CD8-positive, alpha-beta memory T cell (primary cell): ENCODE data around the gene TSPAN31. TPM values are rescaled to one million over a fixed set of nuclear protein-coding genes. Genes with fewer than 3 reads are reported as not detected.
"Not testable (repeated sequence)": the region's sequence is repeated elsewhere in the genome, so short reads cannot be mapped to it uniquely, and the experiment has no call there.

Source experiments
- CTCF ChIA-PET: fragments of 350-600 bp; sonication (Branson Sonifier 250); formaldehyde crosslinking; loops from one replicate; lab custom pipeline; 2021; ENCODE audit warnings: antibody characterized with exemption; lab: Charles Lee
- POLR2A ChIA-PET: fragments of 350-600 bp; sonication (Branson Sonifier 250); formaldehyde crosslinking; loops from one replicate; lab custom pipeline; 2021; ENCODE audit warnings: antibody characterized with exemption; lab: Charles Lee
- DNase-seq, 5 donors: peaks; one replicate each; pipeline versions ENCODE4 v3.0.0 to v3.0.0-alpha.2; 2020 to 2022; ENCODE audit warnings: mixed read lengths in 1 of 5
- H3K27ac ChIP-seq: one replicate; pipeline ENCODE4 v1.7.0; 2013; ENCODE audit warnings: low read depth, mild to moderate bottlenecking, low read length, moderate library complexity
- H3K27me3 ChIP-seq: 2 replicates; pipeline ENCODE4 v1.7.0; 2013; ENCODE audit warnings: low read length, mild to moderate bottlenecking; ENCODE audit not compliant: insufficient read depth, poor library complexity, severe bottlenecking
- H3K36me3 ChIP-seq: 2 replicates; pipeline ENCODE4 v1.7.0; 2013; ENCODE audit warnings: mild to moderate bottlenecking, low read length, moderate library complexity; ENCODE audit not compliant: insufficient read depth
- H3K4me1 ChIP-seq: 2 replicates; pipeline ENCODE4 v1.7.0; 2013; ENCODE audit warnings: mild to moderate bottlenecking, low read length, moderate library complexity; ENCODE audit not compliant: insufficient read depth
- H3K4me3 ChIP-seq: 2 replicates; pipeline ENCODE4 v1.7.0; 2013; ENCODE audit warnings: mild to moderate bottlenecking, low read length
- H3K9me3 ChIP-seq: 2 replicates; pipeline ENCODE4 v1.7.0; 2013; ENCODE audit warnings: mild to moderate bottlenecking, low read length
- H3K27ac Mint-ChIP-seq, 8 donors: one replicate each; pipeline ENCODE4 v1.8.0; 2020 to 2021; ENCODE audit warnings: mixed read lengths in 8 of 8, mild to moderate bottlenecking in 6 of 8, inconsistent platforms in 3 of 8, moderate library complexity in 3 of 8
- H3K27me3 Mint-ChIP-seq, 2 donors: one replicate each; pipeline ENCODE4 v1.8.0; 2020 to 2021; ENCODE audit warnings: mixed read lengths in 2 of 2, mild to moderate bottlenecking in 1 of 2, moderate library complexity in 1 of 2
- H3K36me3 Mint-ChIP-seq, 3 donors: one replicate each; pipeline ENCODE4 v1.8.0; 2020 to 2021; ENCODE audit warnings: mixed read lengths in 3 of 3, inconsistent platforms in 1 of 3, mild to moderate bottlenecking in 1 of 3
- H3K4me1 Mint-ChIP-seq, 3 donors: one replicate each; pipeline ENCODE4 v1.8.0; 2020 to 2021; ENCODE audit warnings: mixed read lengths in 3 of 3, inconsistent platforms in 1 of 3, mild to moderate bottlenecking in 1 of 3
- H3K4me3 Mint-ChIP-seq, 7 donors: one replicate each; pipeline ENCODE4 v1.8.0; 2020 to 2021; ENCODE audit warnings: mixed read lengths in 7 of 7, mild to moderate bottlenecking in 6 of 7, moderate library complexity in 4 of 7, inconsistent platforms in 2 of 7
- H3K9me3 Mint-ChIP-seq, 5 donors: one replicate each; pipeline ENCODE4 v1.8.0; 2020 to 2022; ENCODE audit warnings: mixed read lengths in 5 of 5, mild to moderate bottlenecking in 3 of 5, moderate library complexity in 2 of 5, inconsistent platforms in 1 of 5
- polyA plus RNA-seq: library from polyadenylated mRNA; unstranded; fragments of 300-500 nt; fragmentation: Illumina TruSeq; gene quantifications from one replicate; pipeline ENCODE4 v1.2.3, GENCODE V29; 2021
- total RNA-seq, 2 experiments: library from RNA; stranded (reverse); gene quantifications; one replicate each; pipeline ENCODE4 v1.2.3, GENCODE V29; 2021

TSPAN31 gene
- total and polyA plus RNA-seq, 3 experiments from 2014 or later, result 12.0 to 46.9 (median 13.0) TPM

DNA sequence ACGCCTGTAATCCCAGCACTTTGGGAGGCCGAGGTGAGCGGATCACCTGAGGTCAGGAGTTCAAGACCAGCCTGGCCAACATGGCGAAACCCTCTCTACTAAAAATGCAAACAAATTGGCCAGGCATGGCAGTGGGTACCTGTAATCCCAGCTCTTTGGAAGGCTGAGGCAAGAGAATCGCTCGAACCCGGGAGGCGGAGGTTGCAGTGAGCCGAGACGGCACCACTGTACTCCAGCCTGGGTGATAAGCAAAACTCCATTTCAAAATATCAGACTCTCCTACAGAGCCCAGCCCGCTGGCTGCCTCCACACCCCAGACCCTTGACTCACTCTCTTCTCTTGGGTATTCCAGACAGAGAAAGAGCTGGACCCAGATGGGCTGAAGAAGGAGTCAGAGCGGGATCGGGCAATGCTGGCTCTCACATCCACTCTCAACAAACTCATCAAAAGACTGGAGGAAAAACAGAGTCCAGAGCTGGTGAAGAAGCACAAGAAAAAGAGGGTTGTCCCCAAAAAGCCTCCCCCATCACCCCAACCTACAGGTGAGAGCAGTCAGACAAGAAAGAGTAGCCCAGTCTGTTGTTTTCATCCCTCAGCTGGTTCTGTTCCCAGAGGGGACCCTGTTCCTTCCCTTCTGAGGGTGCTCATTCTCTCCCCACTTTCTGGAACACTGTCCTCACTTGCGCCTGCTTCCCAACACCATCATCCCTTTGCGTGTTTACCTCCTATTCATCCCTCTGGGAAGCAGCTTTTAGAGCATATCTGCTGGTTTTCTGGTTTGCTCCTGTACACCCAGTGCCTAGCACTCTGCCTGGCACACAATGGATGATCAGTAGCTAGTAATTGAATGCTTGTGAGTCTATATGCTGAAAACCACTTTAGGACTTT, 26.0 kb upstream of the TSPAN31 start:
- H3K4me3 Mint-ChIP-seq, result no peak overlapping the region
- Histone ChIP-seq H3K27ac (no peak overlapping the region), H3K36me3 (peaks cover 52% of the 10 kb centered on the region), H3K4me1 (no peaks in the 10 kb centered on the region), H3K4me3 (no peak overlapping the region), H3K27me3 (no peaks in the 10 kb centered on the region), H3K9me3 (no peaks in the 10 kb centered on the region)
- peaks cover 4 to 67% (median 17%) of the 10 kb centered on the region in 3 donors for H3K36me3 Mint-ChIP-seq
- H3K27me3 Mint-ChIP-seq, result no peaks in the 10 kb centered on the region
- H3K4me1 Mint-ChIP-seq, result peaks cover 0 to 15% (median 8%) of the 10 kb centered on the region in 3 donors
- H3K9me3 Mint-ChIP-seq, result no peaks in the 10 kb centered on the region
- DNase-seq, result no peak
- H3K27ac Mint-ChIP-seq, result peak overlapping the region in 6 of 8 donors; percentile 26 to 83 (median 59)
- ChIA-PET POLR2A (interaction anchor here (1.2 kb wide), 1 partner anchor 26 kb away, joined by 3 read pairs; the partner anchor contains the start of gene TSPAN31), CTCF (interaction anchor here (1.4 to 2.2 kb wide), 2 partner anchors 23 to 25 kb away, joined by 4 to 8 read pairs; partner anchors contain the start of gene OS9)

DNA sequence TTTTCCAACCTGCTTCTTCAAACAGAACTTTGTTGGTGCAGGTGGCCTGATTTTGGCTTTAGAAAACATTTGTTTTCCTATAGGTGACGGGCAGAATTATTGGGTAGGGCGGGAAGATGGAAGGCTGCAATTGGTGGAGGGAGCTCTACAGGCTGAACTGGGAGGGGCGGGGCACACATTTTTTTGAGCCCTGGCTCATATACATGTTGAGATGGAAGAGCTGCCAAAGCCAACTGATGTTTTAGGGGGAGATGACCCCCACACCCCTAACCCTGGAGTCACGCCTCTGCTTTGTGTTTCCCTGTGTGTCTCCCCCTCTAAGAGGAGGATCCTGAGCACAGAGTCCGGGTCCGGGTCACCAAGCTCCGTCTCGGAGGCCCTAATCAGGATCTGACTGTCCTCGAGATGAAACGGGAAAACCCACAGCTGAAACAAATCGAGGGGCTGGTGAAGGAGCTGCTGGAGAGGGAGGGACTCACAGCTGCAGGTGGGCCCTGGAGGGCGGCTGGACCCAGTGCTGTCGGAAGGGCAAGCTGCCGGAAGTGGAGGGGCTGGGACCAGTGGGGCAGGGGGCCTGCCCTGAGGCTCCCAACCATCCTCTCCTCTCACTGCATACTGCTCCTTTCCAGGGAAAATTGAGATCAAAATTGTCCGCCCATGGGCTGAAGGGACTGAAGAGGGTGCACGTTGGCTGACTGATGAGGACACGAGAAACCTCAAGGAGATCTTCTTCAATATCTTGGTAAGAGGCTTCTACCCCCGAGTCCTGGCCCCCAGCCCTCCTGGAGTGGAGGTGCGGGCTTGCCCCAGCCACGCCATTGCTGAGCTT, 24.8 kb upstream of the TSPAN31 start:
- H3K4me1 Mint-ChIP-seq, result peaks cover 5 to 26% (median 14%) of the 10 kb centered on the region in 3 donors
- CTCF ChIA-PET, result interaction anchor here (1.0 to 2.2 kb wide), 3 partner anchors 21 to 261 kb away, joined by 3 to 8 read pairs (median 4); partner anchors contain the start of gene B4GALNT1
- POLR2A ChIA-PET, result interaction anchor here (0.6 to 1.2 kb wide), 2 partner anchors 25 to 417 kb away, joined by 3 to 6 read pairs; partner anchors contain the start of gene TSPAN31

DNA sequence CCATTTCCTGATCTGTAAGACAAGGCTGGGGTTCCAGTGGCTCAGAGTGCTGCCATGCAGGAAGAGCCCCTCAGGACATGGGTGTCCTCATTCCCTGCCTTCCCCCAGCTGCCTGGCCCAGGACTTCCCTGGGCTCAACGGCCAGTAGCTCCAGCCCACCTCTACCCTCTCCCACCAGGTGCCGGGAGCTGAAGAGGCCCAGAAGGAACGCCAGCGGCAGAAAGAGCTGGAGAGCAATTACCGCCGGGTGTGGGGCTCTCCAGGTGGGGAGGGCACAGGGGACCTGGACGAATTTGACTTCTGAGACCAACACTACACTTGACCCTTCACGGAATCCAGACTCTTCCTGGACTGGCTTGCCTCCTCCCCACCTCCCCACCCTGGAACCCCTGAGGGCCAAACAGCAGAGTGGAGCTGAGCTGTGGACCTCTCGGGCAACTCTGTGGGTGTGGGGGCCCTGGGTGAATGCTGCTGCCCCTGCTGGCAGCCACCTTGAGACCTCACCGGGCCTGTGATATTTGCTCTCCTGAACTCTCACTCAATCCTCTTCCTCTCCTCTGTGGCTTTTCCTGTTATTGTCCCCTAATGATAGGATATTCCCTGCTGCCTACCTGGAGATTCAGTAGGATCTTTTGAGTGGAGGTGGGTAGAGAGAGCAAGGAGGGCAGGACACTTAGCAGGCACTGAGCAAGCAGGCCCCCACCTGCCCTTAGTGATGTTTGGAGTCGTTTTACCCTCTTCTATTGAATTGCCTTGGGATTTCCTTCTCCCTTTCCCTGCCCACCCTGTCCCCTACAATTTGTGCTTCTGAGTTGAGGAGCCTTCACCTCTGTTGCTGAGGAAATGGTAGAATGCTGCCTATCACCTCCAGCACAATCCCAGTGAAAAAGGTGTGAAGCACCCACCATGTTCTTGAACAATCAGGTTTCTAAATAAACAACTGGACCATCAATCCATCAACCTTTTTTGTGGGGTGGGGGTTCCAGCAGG, 23.9 kb upstream of the TSPAN31 start:
- CTCF ChIA-PET, result interaction anchor here (1.0 to 2.2 kb wide), 3 partner anchors 21 to 262 kb away, joined by 3 to 8 read pairs (median 4); partner anchors contain the start of gene B4GALNT1
- H3K27ac Mint-ChIP-seq, result peak overlapping the region in 4 of 8 donors; percentile 36 to 81 (median 62)
- no peak overlapping the region for H3K27ac ChIP-seq

More for the DNA sequence above, 24.8 kb upstream of the TSPAN31 start:
- H3K9me3 ChIP-seq, result no peaks in the 10 kb centered on the region
- H3K36me3 ChIP-seq, result peaks cover 48% of the 10 kb centered on the region
- H3K4me1 ChIP-seq, result no peaks in the 10 kb centered on the region
- H3K9me3 Mint-ChIP-seq, result no peaks in the 10 kb centered on the region
- H3K27me3 Mint-ChIP-seq, result no peaks in the 10 kb centered on the region
- no peak overlapping the region for H3K4me3 Mint-ChIP-seq
- H3K27me3 ChIP-seq, result no peaks in the 10 kb centered on the region
- no peak overlapping the region for H3K4me3 ChIP-seq
- no peak for DNase-seq
- no peak overlapping the region for H3K27ac ChIP-seq
- peak overlapping the region in 5 of 8 donors; percentile 5 to 81 (median 70) for H3K27ac Mint-ChIP-seq
- peaks cover 4 to 66% (median 17%) of the 10 kb centered on the region in 3 donors for H3K36me3 Mint-ChIP-seq

DNA sequence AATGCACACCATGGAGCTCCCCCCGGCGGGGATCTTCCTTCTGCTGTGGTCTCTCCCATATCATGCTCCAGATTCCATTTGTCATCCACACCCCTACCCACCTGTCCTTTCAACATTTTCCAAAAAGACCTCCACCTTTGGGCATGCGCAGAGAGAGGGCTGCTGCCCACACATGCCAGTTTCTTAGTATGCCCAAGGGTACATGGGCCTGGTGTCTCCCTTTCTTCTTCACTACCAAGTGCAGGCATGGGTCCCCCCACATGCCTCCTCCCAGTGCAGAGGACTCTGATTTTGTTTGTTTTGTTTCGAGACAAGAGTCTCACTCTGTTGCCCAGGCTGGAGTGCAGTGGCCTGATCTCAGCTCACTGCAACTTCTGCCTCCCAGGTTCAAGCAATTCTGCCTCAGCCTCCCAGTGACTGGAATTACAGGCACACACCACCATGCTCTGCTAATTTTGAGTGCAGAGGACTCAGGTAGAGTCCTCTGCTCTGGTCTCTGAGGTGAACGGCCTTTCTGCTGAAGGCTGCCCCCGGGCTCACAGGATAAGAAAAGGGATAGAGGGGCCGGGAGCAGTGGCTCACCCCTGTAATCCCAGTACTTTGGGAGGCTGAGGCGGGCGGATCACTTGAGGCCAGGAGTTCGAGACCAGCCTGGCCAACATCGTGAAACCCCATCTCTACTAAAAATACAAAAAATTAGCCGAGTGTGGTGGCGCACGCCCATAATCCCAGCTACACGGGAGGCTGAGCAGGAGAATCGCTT, 22.8 kb upstream of the TSPAN31 start:
- peak overlapping the region in 4 of 8 donors; percentile 10 to 85 (median 45) for H3K27ac Mint-ChIP-seq
- H3K4me3 Mint-ChIP-seq, H3K4me1 ChIP-seq, H3K9me3 Mint-ChIP-seq, DNase-seq, CTCF ChIA-PET, H3K9me3 ChIP-seq, H3K27ac ChIP-seq, H3K27me3 ChIP-seq, H3K27me3 Mint-ChIP-seq, H3K4me3 ChIP-seq: not testable (repeated sequence)
- peaks cover 4 to 59% (median 14%) of the 10 kb centered on the region in 3 donors for H3K36me3 Mint-ChIP-seq
- peaks cover 9 to 29% (median 15%) of the 10 kb centered on the region in 3 donors for H3K4me1 Mint-ChIP-seq
- peaks cover 31% of the 10 kb centered on the region for H3K36me3 ChIP-seq
- POLR2A ChIA-PET, result interaction anchor here (0.6 to 1.2 kb wide), 4 partner anchors 15 to 148 kb away, joined by 3 to 5 read pairs (median 3); partner anchors contain the start of gene TSPAN31

More for the DNA sequence above, 23.9 kb upstream of the TSPAN31 start:
- DNase-seq, result no peak
- no peaks in the 10 kb centered on the region for H3K4me1 ChIP-seq
- H3K27me3 ChIP-seq, result no peaks in the 10 kb centered on the region
- peaks cover 4 to 63% (median 15%) of the 10 kb centered on the region in 3 donors for H3K36me3 Mint-ChIP-seq
- H3K27me3 Mint-ChIP-seq, result no peaks in the 10 kb centered on the region
- H3K9me3 ChIP-seq, result no peaks in the 10 kb centered on the region
- no peaks in the 10 kb centered on the region for H3K9me3 Mint-ChIP-seq
- H3K36me3 ChIP-seq, result peaks cover 42% of the 10 kb centered on the region
- no peak overlapping the region for H3K4me3 ChIP-seq
- POLR2A ChIA-PET, result interaction anchor here (1.2 kb wide), 1 partner anchor 24 kb away, joined by 3 read pairs; the partner anchor contains the start of gene TSPAN31
- H3K4me3 Mint-ChIP-seq, result no peak overlapping the region
- H3K4me1 Mint-ChIP-seq, result peaks cover 9 to 29% (median 15%) of the 10 kb centered on the region in 3 donors

DNA sequence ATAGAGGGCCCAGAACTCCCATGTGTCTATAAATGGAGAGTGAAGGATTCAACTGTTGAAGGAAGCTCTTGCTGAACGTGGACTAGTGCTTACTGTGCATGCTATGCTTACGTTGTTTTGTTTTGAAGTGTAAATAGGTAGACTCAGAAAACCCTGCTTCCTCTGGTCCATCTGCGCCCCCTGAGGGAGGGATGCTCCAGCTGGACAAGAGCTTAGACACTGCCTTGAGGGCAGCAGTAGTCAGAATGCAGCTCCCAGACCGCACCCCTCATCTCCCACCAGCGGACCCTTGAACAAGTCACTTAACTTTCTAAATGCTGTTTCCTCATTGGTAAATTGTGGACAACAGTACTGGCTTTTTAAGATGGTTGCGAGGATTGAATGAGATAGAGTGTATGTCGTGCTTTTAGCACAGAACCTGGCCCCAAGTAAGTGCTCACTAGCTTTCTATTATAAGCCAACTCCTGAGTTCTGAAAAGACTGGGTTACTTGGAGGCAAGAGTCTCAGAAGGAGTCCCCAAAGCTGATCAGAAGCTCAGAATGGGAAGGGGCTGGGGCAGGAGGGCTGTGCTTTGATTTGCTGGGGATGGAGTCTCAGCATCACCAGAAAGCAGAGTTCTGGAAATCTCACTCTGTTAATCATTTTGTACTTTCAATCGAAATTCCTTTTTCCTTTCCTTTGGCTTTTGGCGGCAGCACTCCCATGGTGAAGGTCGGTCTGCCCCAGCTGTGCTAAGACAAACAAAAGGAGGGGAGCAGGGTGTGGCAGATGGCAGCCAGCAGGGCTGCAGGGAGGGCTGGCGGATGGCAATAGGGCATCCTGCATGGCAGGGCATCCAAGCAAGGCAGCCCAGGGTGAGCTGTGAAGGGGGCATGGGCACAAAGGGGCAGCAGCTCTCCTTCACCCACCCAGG, 21.9 kb upstream of the TSPAN31 start:
- CTCF ChIA-PET, result no interaction called here

DNA sequence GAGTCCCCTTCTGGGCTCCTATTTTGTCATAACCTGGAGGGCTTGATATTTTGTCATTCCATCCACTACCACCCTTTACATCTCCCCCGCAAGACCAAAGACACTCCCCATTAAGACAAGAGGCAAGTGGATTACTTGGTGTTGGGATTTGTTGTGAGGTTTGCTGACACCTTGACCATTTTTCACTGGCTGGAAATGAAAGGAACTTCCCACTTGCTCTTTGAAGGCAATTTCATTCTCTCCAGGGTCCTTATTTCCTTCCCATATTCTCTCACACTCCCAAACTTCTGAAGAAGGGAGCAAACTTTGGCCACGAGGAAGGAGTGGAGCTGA, 21.2 kb upstream of the TSPAN31 start:
- no peak for DNase-seq
- H3K27ac Mint-ChIP-seq, result peak overlapping the region in 7 of 8 donors; percentile 40 to 85 (median 72)
- H3K4me3 ChIP-seq, result no peak overlapping the region
- H3K9me3 Mint-ChIP-seq, result no peaks in the 10 kb centered on the region
- no peak overlapping the region for H3K27ac ChIP-seq
- peaks cover 25% of the 10 kb centered on the region for H3K36me3 ChIP-seq
- H3K4me3 Mint-ChIP-seq, result peak overlapping the region in 1 of 7 donors; percentile 23
- POLR2A ChIA-PET, result interaction anchor here (1.0 to 1.2 kb wide), 2 partner anchors 18 to 21 kb away, joined by 3 to 4 read pairs; partner anchors contain the start of gene TSPAN31
- H3K9me3 ChIP-seq, result no peaks in the 10 kb centered on the region
- H3K4me1 Mint-ChIP-seq, result peaks cover 9 to 29% (median 15%) of the 10 kb centered on the region in 3 donors
- H3K27me3 ChIP-seq, result no peaks in the 10 kb centered on the region
- no peaks in the 10 kb centered on the region for H3K4me1 ChIP-seq
- CTCF ChIA-PET, result interaction anchor here (1.0 kb wide), 1 partner anchor 18 kb away, joined by 3 read pairs; no protein-coding TSS in a partner anchor
- peaks cover 8 to 61% (median 15%) of the 10 kb centered on the region in 3 donors for H3K36me3 Mint-ChIP-seq
- peaks cover 0 to 1% of the 10 kb centered on the region in 2 donors for H3K27me3 Mint-ChIP-seq

More for the DNA sequence above, 21.9 kb upstream of the TSPAN31 start:
- Mint-ChIP-seq H3K36me3 (peaks cover 4 to 62% (median 14%) of the 10 kb centered on the region in 3 donors), H3K4me1 (peaks cover 9 to 29% (median 15%) of the 10 kb centered on the region in 3 donors), H3K27ac (peak overlapping the region; percentile 12 to 95 (median 67)), H3K4me3 (peak overlapping the region in 1 of 7 donors; percentile 23), H3K9me3 (no peaks in the 10 kb centered on the region), H3K27me3 (peaks cover 0 to 1% of the 10 kb centered on the region in 2 donors)
- Histone ChIP-seq H3K4me1 (no peaks in the 10 kb centered on the region), H3K27me3 (no peaks in the 10 kb centered on the region), H3K9me3 (no peaks in the 10 kb centered on the region), H3K4me3 (no peak overlapping the region), H3K36me3 (peaks cover 30% of the 10 kb centered on the region), H3K27ac (no peak overlapping the region)
- no peak for DNase-seq
- POLR2A ChIA-PET, result interaction anchor here (0.6 to 1.2 kb wide), 7 partner anchors 14 to 1273 kb away, joined by 3 to 7 read pairs (median 4); partner anchors contain the start of genes ARHGEF25 and TSPAN31
